PC-3 (cell line): ENCODE results near the gene LHX5. TPM values are rescaled to one million over a fixed set of nuclear protein-coding genes. Genes with fewer than 3 reads are reported as not detected.
"Not testable (repeated sequence)": the region's sequence is repeated elsewhere in the genome, so short reads cannot be mapped to it uniquely, and the experiment has no call there.

ENCODE experiments used
- ATAC-seq: fragments of 200-7000 bp; cut with Tn5 transposase; 2 replicates; pipeline ENCODE4 v1.9.1; 2020; ENCODE audit warnings: mild to moderate bottlenecking, moderate library complexity
- BruUV-seq: library from RNA; stranded (reverse); fragments of 400-500 nt; replicated peaks from 2 replicates; lab custom pipeline; 2021; lab: Mats Ljungman, UMichigan
- CTCF ChIA-PET: fragments of 300-600 bp; sonication (Branson Sonifier 250); formaldehyde crosslinking; loops from one replicate; lab custom pipeline; 2022; ENCODE audit warnings: antibody characterized with exemption; lab: Charles Lee
- POLR2A ChIA-PET: fragments of 300-600 bp; sonication (Branson Sonifier 250); formaldehyde crosslinking; loops from one replicate; lab custom pipeline; 2022; ENCODE audit warnings: antibody characterized with exemption; ENCODE audit not compliant: unreplicated experiment; lab: Charles Lee
- DNase-seq: peaks from one replicate; pipeline ENCODE4 v3.0.0-alpha.2; 2015
- H2AFZ ChIP-seq: fragments of 300-600 bp; sonication (generic); 2 replicates; pipeline ENCODE4 v1.6.0; 2016; ENCODE audit warnings: antibody characterized with exemption, low read length
- H3F3A ChIP-seq: fragments of 300-600 bp; sonication (generic); one replicate; pipeline ENCODE4 v1.6.0; 2017; ENCODE audit warnings: antibody characterized with exemption, low read length, control low read depth, mild to moderate bottlenecking; ENCODE audit not compliant: unreplicated experiment
- H3K27ac ChIP-seq: fragments of 300-600 bp; sonication (generic); 2 replicates; pipeline ENCODE4 v1.5.1; 2016; ENCODE audit warnings: mild to moderate bottlenecking, low read length
- H3K27me3 ChIP-seq: fragments of 300-600 bp; sonication (generic); 2 replicates; pipeline ENCODE4 v1.6.1; 2016; ENCODE audit warnings: low read length, mixed read lengths
- H3K36me3 ChIP-seq: fragments of 300-600 bp; sonication (generic); 2 replicates; pipeline ENCODE4 v1.6.1; 2016; ENCODE audit warnings: low read depth, mixed run types, low read length, mixed read lengths
- H3K4me1 ChIP-seq: fragments of 300-600 bp; sonication (generic); 2 replicates; pipeline ENCODE4 v1.5.1; 2016; ENCODE audit warnings: low read length; ENCODE audit not compliant: insufficient read depth
- H3K4me2 ChIP-seq: fragments of 300-600 bp; sonication (generic); 2 replicates; pipeline ENCODE4 v1.6.0; 2016; ENCODE audit warnings: low read length
- H3K4me3 ChIP-seq: fragments of 300-600 bp; sonication (generic); 2 replicates; pipeline ENCODE4 v1.5.1; 2016; ENCODE audit warnings: mild to moderate bottlenecking, low read length, mixed read lengths
- H3K79me2 ChIP-seq: fragments of 300-600 bp; sonication (generic); 2 replicates; pipeline ENCODE4 v1.6.1; 2017; ENCODE audit warnings: low read length, mixed read lengths
- H3K9ac ChIP-seq: fragments of 300-600 bp; sonication (generic); 2 replicates; pipeline ENCODE4 v1.6.0; 2016; ENCODE audit warnings: mild to moderate bottlenecking, low read length
- H3K9me2 ChIP-seq: fragments of 300-600 bp; sonication (generic); replicated peaks from 2 replicates; pipeline ENCODE4 v1.6.1; 2016; ENCODE audit warnings: mixed run types, low read length, mixed read lengths
- H3K9me3 ChIP-seq: fragments of 300-600 bp; sonication (generic); 2 replicates; pipeline ENCODE4 v1.6.1; 2016; ENCODE audit warnings: low read length, mixed read lengths
- H4K20me1 ChIP-seq: fragments of 300-600 bp; sonication (generic); 2 replicates; pipeline ENCODE4 v1.6.1; 2016; ENCODE audit warnings: low read length, mixed read lengths
- EZH2 ChIP-seq: fragments of 300-600 bp; sonication (generic); IDR thresholded peaks from one replicate; pipeline ENCODE4 v1.6.1; 2017; ENCODE audit warnings: antibody characterized with exemption, mild to moderate bottlenecking, low read length; ENCODE audit not compliant: unreplicated experiment
- EZH2phosphoT487 ChIP-seq: fragments of 300-600 bp; sonication (generic); IDR thresholded peaks from 2 replicates; pipeline ENCODE4 v1.6.1; 2018; ENCODE audit warnings: mild to moderate bottlenecking, antibody characterized with exemption, low read length, borderline replicate concordance
- intact Hi-C: fragments of 100-400 bp; cut with micrococcal nuclease; formaldehyde crosslinking; loops from 2 replicates; pipeline ENCODE4 v1.9.0; 2023
- total RNA-seq: library from RNA; depleted of rRNA; stranded (reverse); fragments of >200 nt; gene quantifications from 2 replicates; pipeline ENCODE4 v1.2.3, GENCODE V29; 2014
- TF ChIP-seq, protein P1 (sequence below): fragments of 300-600 bp; sonication (generic); conservative IDR thresholded peaks from 2 replicates; pipeline ENCODE4 v1.5.1; 2017; ENCODE audit warnings: antibody characterized with exemption, low read depth, mild to moderate bottlenecking, low read length

The LHX5 gene
- total RNA-seq, 1 experiment from 2014 or later, result 0.26 TPM

DNA sequence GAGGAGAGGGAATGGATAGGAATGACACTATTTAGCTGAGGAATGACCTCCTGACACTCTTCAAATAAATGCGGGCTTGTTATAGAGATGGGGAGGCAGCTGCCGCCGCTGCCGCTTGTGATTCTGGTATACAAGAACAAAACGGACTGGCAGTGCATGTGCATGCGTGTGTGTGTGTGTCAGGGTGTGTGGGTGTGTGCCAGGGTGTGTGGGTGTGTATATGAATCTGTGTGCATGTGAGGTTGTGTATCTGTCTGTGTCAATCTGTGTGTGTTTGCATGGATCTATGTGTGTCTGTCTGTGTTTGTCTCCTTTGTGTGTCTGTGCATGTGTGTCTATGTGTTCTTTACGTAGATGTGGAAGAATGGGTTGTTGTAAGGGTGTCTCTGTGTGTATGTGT, 26.0 kb upstream of the LHX5 start:
- CTCF ChIA-PET, result no interaction called here
- intact Hi-C loops, result no loop called here
- no peak overlapping the region for H3K4me3 ChIP-seq
- no peaks in the 10 kb centered on the region for H3K9me2 ChIP-seq
- TF ChIP-seq EZH2phosphoT487, result no peak
- TF ChIP-seq, protein P1, sequence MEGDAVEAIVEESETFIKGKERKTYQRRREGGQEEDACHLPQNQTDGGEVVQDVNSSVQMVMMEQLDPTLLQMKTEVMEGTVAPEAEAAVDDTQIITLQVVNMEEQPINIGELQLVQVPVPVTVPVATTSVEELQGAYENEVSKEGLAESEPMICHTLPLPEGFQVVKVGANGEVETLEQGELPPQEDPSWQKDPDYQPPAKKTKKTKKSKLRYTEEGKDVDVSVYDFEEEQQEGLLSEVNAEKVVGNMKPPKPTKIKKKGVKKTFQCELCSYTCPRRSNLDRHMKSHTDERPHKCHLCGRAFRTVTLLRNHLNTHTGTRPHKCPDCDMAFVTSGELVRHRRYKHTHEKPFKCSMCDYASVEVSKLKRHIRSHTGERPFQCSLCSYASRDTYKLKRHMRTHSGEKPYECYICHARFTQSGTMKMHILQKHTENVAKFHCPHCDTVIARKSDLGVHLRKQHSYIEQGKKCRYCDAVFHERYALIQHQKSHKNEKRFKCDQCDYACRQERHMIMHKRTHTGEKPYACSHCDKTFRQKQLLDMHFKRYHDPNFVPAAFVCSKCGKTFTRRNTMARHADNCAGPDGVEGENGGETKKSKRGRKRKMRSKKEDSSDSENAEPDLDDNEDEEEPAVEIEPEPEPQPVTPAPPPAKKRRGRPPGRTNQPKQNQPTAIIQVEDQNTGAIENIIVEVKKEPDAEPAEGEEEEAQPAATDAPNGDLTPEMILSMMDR, result no peak
- TF ChIP-seq EZH2, result no peak
- ATAC-seq (no peak), DNase-seq (no peak)
- H3K79me2 ChIP-seq, result no peaks in the 10 kb centered on the region
- H3F3A ChIP-seq, result no peaks in the 10 kb centered on the region
- BruUV-seq, result no TSS peak
- H3K36me3 ChIP-seq, result no peaks in the 10 kb centered on the region
- peaks cover 53% of the 10 kb centered on the region for H3K27me3 ChIP-seq
- H3K9ac ChIP-seq, result no peak overlapping the region
- H2AFZ ChIP-seq, result no peak overlapping the region
- H3K4me1 ChIP-seq, result no peaks in the 10 kb centered on the region
- POLR2A ChIA-PET, result no interaction called here
- H3K27ac ChIP-seq, result no peak overlapping the region
- H3K4me2 ChIP-seq, result no peak overlapping the region
- H4K20me1 ChIP-seq, result no peaks in the 10 kb centered on the region
- H3K9me3 ChIP-seq, result no peaks in the 10 kb centered on the region

DNA sequence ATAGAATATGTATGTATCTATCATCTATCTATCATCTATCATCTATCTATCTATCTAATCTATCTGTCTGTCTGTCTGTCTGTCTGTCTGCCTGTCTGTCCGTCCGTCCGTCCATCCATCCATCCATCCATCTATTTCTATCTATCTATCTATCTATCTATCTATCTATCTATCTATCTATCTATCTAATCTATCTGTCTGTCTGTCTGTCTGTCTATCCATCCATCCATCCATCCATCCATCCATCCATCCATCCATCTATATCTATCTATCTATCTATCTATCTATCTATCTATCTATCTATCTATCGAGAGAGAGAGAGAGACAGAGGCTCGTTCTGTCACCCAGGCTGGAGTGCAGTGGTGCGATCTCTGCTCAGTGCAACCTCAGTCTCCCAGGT, 24.3 kb upstream of the LHX5 start:
- H3K9me2 ChIP-seq, BruUV-seq, H3K79me2 ChIP-seq, H3F3A ChIP-seq, H3K36me3 ChIP-seq, H3K4me3 ChIP-seq, ATAC-seq, H3K9me3 ChIP-seq, H3K4me2 ChIP-seq, H4K20me1 ChIP-seq, H3K4me1 ChIP-seq, H3K9ac ChIP-seq, CTCF ChIA-PET, intact Hi-C loops, DNase-seq, H3K27ac ChIP-seq, H2AFZ ChIP-seq, POLR2A ChIA-PET: not testable (repeated sequence)
- peaks cover 37% of the 10 kb centered on the region for H3K27me3 ChIP-seq

DNA sequence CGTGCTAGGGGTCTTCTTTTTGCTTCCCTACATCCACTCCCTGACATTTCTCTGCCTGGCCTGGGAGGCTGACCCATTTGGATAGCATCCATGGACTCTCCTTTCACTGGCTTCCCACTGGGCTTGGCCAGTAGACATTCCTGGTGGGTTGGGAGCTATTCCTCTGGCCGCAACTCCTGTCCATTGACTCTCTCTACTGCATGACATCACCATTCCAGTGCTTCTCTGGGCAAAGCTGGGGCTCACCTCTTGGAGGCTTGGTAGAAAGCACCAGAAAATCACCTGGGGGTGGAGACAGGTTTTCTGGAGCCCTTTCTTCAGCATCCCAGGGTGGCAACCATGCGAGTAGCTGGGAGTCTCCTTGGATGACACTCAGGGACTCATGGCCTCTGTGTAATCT, 16.7 kb upstream of the LHX5 start:
- no peaks in the 10 kb centered on the region for H3K4me1 ChIP-seq
- no peaks in the 10 kb centered on the region for H3K36me3 ChIP-seq
- H3K27ac ChIP-seq, result no peak overlapping the region
- no TSS peak for BruUV-seq
- no peaks in the 10 kb centered on the region for H3K9me3 ChIP-seq
- H4K20me1 ChIP-seq, result no peaks in the 10 kb centered on the region
- DNase-seq (no peak), ATAC-seq (no peak)
- no peaks in the 10 kb centered on the region for H3K79me2 ChIP-seq
- H3K27me3 ChIP-seq, result peaks cover 61% of the 10 kb centered on the region
- no peaks in the 10 kb centered on the region for H3K9me2 ChIP-seq
- no peak overlapping the region for H3K4me3 ChIP-seq
- H3K9ac ChIP-seq, result no peak overlapping the region
- TF ChIP-seq, protein P1, result no peak
- TF ChIP-seq EZH2phosphoT487 (no peak), EZH2 (no peak)
- no peaks in the 10 kb centered on the region for H3F3A ChIP-seq
- H3K4me2 ChIP-seq, result no peak overlapping the region
- intact Hi-C loops, result no loop called here
- CTCF ChIA-PET, result no interaction called here
- no peak overlapping the region for H2AFZ ChIP-seq
- POLR2A ChIA-PET, result no interaction called here
